MM.1S (cell line): ENCODE measurements around the gene HIF1A.

ENCODE experiments used
- DNase-seq: peaks from one replicate; pipeline ENCODE4 v3.0.0-alpha.2; 2015
- H2AFZ ChIP-seq: fragments of 300-600 bp; sonication (generic); 2 replicates; pipeline ENCODE4 v1.6.0; 2016; ENCODE audit warnings: antibody characterized with exemption, low read length
- H3F3A ChIP-seq: fragments of 300-600 bp; sonication (generic); 2 replicates; pipeline ENCODE4 v1.6.1; 2016; ENCODE audit warnings: mild to moderate bottlenecking, antibody characterized with exemption, low read length, moderate library complexity, mixed read lengths; ENCODE audit not compliant: insufficient read depth
- H3K27ac ChIP-seq: fragments of 300-600 bp; sonication (generic); 2 replicates; pipeline ENCODE4 v1.5.1; 2016; ENCODE audit warnings: mild to moderate bottlenecking, low read length
- H3K27me3 ChIP-seq: fragments of 300-600 bp; sonication (generic); replicated peaks from 2 replicates; pipeline ENCODE4 v1.6.0; 2016; ENCODE audit warnings: low read length; ENCODE audit not compliant: insufficient read depth
- H3K36me3 ChIP-seq: fragments of 300-600 bp; sonication (generic); replicated peaks from 2 replicates; pipeline ENCODE4 v1.6.1; 2016; ENCODE audit warnings: mild to moderate bottlenecking, low read length, mixed read lengths; ENCODE audit not compliant: insufficient read depth
- H3K4me1 ChIP-seq: fragments of 300-600 bp; sonication (generic); 2 replicates; pipeline ENCODE4 v1.6.1; 2016; ENCODE audit warnings: low read length, mixed read lengths
- H3K4me2 ChIP-seq: fragments of 300-600 bp; sonication (generic); 2 replicates; pipeline ENCODE4 v1.6.0; 2016; ENCODE audit warnings: low read depth, low read length
- H3K4me3 ChIP-seq: fragments of 300-600 bp; sonication (generic); 2 replicates; pipeline ENCODE4 v1.5.1; 2016; ENCODE audit warnings: low read length, mixed read lengths
- H3K79me2 ChIP-seq: fragments of 300-600 bp; sonication (generic); 2 replicates; pipeline ENCODE4 v1.6.1; 2016; ENCODE audit warnings: mixed run types, low read length, mixed read lengths
- H3K9ac ChIP-seq: fragments of 300-600 bp; sonication (generic); 2 replicates; pipeline ENCODE4 v1.6.1; 2016; ENCODE audit warnings: low read length, mixed read lengths
- H3K9me2 ChIP-seq: fragments of 300-600 bp; sonication (generic); replicated peaks from 2 replicates; pipeline ENCODE4 v1.6.1; 2016; ENCODE audit warnings: mild to moderate bottlenecking, low read length, mixed read lengths; ENCODE audit not compliant: insufficient read depth
- H3K9me3 ChIP-seq: fragments of 300-600 bp; sonication (generic); replicated peaks from 2 replicates; pipeline ENCODE4 v1.6.1; 2016; ENCODE audit warnings: mild to moderate bottlenecking, low read length, mixed read lengths; ENCODE audit not compliant: insufficient read depth
- H4K20me1 ChIP-seq: fragments of 300-600 bp; sonication (generic); 2 replicates; pipeline ENCODE4 v1.6.1; 2016; ENCODE audit warnings: mild to moderate bottlenecking, low read length, moderate library complexity, mixed read lengths; ENCODE audit not compliant: insufficient read depth
- EZH2 ChIP-seq: fragments of 300-600 bp; sonication (generic); optimal IDR thresholded peaks from 2 replicates; pipeline ENCODE3; 2017; ENCODE audit warnings: low read depth, mild to moderate bottlenecking, antibody characterized with exemption, low read length, mixed read lengths
- EZH2phosphoT487 ChIP-seq: fragments of 300-600 bp; sonication (generic); IDR thresholded peaks from 2 replicates; pipeline ENCODE4 v1.6.1; 2018; ENCODE audit warnings: antibody characterized with exemption, low read length
- TF ChIP-seq, protein P1 (sequence below): fragments of 300-600 bp; sonication (generic); IDR thresholded peaks from 2 replicates; pipeline ENCODE4 v1.5.1; 2016; ENCODE audit warnings: antibody characterized with exemption, low read length, mixed read lengths

HIF1A gene

DNA sequence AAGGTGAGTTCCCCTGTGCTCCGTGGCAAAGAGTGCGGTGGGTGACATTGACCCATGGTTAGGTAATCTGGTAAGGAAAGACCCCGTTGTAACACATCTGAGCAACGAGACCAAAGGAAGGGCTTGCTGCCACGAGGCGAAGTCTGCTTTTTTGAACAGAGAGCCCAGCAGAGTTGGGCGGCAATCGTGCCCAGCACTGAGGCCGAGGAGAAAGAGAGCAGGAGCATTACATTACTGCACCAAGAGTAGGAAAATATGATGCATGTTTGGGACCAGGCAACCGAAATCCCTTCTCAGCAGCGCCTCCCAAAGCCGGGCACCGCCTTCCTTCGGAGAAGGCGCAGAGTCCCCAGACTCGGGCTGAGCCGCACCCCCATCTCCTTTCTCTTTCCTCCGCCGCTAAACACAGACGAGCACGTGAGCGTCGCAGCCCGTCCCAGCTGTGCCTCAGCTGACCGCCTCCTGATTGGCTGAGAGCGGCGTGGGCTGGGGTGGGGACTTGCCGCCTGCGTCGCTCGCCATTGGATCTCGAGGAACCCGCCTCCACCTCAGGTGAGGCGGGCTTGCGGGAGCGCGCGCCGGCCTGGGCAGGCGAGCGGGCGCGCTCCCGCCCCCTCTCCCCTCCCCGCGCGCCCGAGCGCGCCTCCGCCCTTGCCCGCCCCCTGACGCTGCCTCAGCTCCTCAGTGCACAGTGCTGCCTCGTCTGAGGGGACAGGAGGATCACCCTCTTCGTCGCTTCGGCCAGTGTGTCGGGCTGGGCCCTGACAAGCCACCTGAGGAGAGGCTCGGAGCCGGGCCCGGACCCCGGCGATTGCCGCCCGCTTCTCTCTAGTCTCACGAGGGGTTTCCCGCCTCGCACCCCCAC is at the start of gene HIF1A:
TSS of gene HIF1A (plus strand) at position 684 of the 865 bp plus-strand sequence. CDS start 292 bp downstream, outside the sequence.
- peak within 1 kb of the TSS; percentile 72 for H3K4me3 ChIP-seq

DNA sequence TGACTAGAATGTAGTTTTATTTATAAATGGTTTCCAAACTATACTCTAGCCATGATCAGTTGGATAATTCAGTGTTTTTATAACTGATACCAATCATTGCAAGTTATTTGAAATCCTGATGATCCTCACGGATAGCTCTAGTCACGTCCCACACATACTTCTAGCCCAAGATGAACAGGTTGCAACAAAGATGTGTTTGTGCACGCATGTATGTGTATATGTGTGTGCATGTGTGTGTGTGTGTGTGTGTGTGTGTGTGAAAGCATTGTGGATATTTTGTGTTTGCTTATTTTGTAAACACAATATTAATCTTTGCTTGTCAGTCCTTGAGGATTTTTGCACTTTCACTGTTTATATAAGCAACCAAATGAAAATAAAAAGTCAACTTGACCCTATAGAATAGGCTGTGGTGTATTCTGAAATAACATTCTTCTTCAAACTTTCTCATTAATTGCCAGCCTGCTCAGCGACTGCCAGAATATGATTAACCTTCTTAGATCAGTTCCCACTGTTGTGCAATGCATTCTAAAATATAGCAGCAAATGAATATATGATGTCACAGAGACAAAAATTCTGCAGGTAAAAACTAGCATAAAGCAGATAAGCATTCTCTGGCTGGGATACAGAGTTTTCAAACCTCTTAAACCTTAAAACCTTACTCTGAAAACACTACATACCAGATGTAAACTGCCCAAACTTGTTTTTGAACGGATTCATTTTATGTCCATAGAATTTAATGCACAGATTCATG is 48.8 kb upstream of the HIF1A start:
- no peak overlapping the region for H2AFZ ChIP-seq
- H3F3A ChIP-seq, result no peaks in the 10 kb centered on the region
- H3K27me3 ChIP-seq, result no peaks in the 10 kb centered on the region
- no peak overlapping the region for H3K4me3 ChIP-seq
- H3K4me1 ChIP-seq, result no peaks in the 10 kb centered on the region
- no peak overlapping the region for H3K9ac ChIP-seq
- no peaks in the 10 kb centered on the region for H3K36me3 ChIP-seq
- no peak overlapping the region for H3K27ac ChIP-seq
- no peak for DNase-seq
- H3K9me2 ChIP-seq, result no peaks in the 10 kb centered on the region
- H4K20me1 ChIP-seq, result no peaks in the 10 kb centered on the region
- H3K4me2 ChIP-seq, result no peak overlapping the region
- no peaks in the 10 kb centered on the region for H3K79me2 ChIP-seq
- TF ChIP-seq, protein P1, sequence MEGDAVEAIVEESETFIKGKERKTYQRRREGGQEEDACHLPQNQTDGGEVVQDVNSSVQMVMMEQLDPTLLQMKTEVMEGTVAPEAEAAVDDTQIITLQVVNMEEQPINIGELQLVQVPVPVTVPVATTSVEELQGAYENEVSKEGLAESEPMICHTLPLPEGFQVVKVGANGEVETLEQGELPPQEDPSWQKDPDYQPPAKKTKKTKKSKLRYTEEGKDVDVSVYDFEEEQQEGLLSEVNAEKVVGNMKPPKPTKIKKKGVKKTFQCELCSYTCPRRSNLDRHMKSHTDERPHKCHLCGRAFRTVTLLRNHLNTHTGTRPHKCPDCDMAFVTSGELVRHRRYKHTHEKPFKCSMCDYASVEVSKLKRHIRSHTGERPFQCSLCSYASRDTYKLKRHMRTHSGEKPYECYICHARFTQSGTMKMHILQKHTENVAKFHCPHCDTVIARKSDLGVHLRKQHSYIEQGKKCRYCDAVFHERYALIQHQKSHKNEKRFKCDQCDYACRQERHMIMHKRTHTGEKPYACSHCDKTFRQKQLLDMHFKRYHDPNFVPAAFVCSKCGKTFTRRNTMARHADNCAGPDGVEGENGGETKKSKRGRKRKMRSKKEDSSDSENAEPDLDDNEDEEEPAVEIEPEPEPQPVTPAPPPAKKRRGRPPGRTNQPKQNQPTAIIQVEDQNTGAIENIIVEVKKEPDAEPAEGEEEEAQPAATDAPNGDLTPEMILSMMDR, result no peak
- TF ChIP-seq EZH2 (no peak), EZH2phosphoT487 (no peak)
- no peaks in the 10 kb centered on the region for H3K9me3 ChIP-seq

More for the DNA sequence above, at the start of gene HIF1A:
- Histone ChIP-seq H3K27me3 (no peaks in the 10 kb centered on the region), H3K4me2 (peak within 1 kb of the TSS; percentile 72), H3K27ac (peak within 1 kb of the TSS; percentile 78), H3K79me2 (peaks cover 46% of the 10 kb centered on the region), H3K9me2 (no peaks in the 10 kb centered on the region), H3F3A (no peaks in the 10 kb centered on the region), H2AFZ (peak within 1 kb of the TSS; percentile 75), H4K20me1 (peaks cover 10% of the 10 kb centered on the region), H3K36me3 (no peaks in the 10 kb centered on the region), H3K9ac (peak within 1 kb of the TSS; percentile 88), H3K4me1 (peaks cover 9% of the 10 kb centered on the region; the same call in 1 of the 2 replicates), H3K9me3 (no peaks in the 10 kb centered on the region)
- TF ChIP-seq EZH2 (no peak), EZH2phosphoT487 (no peak)
- TF ChIP-seq, protein P1, result no peak
- peak; percentile 94 for DNase-seq

DNA sequence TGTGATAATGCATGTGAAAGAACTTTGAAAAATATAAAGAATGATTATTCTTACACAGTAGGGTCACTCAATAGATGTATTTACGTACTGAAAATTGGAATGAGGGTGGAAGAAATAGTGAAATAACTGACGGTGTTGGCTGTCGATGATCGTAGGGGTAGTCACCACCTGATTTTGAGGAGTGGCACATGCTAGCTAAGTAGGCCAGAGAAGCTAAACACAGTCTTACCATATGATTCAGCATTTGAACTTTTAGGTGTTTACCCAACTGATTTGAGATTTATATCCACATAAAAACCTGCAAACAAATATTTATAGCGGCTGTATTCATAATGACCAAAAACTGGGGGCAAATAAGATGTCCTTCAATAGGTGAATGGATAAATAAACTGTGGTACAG is 47.6 kb upstream of the HIF1A start:
- H3K36me3 ChIP-seq, result no peaks in the 10 kb centered on the region
- H3K4me3 ChIP-seq, result no peak overlapping the region
- no peak overlapping the region for H3K27ac ChIP-seq
- no peaks in the 10 kb centered on the region for H3K4me1 ChIP-seq
- no peaks in the 10 kb centered on the region for H4K20me1 ChIP-seq
- H3F3A ChIP-seq, result no peaks in the 10 kb centered on the region
- TF ChIP-seq EZH2, result no peak
- no peak for TF ChIP-seq EZH2phosphoT487
- TF ChIP-seq, protein P1, result no peak
- H3K9me2 ChIP-seq, result no peaks in the 10 kb centered on the region
- H3K79me2 ChIP-seq, result no peaks in the 10 kb centered on the region
- no peak overlapping the region for H2AFZ ChIP-seq
- no peaks in the 10 kb centered on the region for H3K27me3 ChIP-seq
- no peak overlapping the region for H3K4me2 ChIP-seq
- no peaks in the 10 kb centered on the region for H3K9me3 ChIP-seq
- DNase-seq, result no peak
- no peak overlapping the region for H3K9ac ChIP-seq
